HepG2 (cell line): ENCODE results near the gene ZNF644. TPM values are rescaled to one million over a fixed set of nuclear protein-coding genes. Genes with fewer than 3 reads are reported as not detected.

ENCODE experiments used
- GATAD1 ChIP-seq: IDR thresholded peaks from 2 replicates; pipeline ENCODE4 v1.6.1; 2016; ENCODE audit warnings: missing genetic modification reagents, missing compliant biosample characterization
- IKZF4 ChIP-seq: sonication (generic); formaldehyde crosslinking; IDR thresholded peaks from 2 replicates; pipeline ENCODE4 v1.5.1; 2020; ENCODE audit warnings: borderline replicate concordance, mild to moderate bottlenecking, low read depth, missing genetic modification reagents; ENCODE audit errors: not compliant biosample characterization
- NAIF1 ChIP-seq: sonication (generic); formaldehyde crosslinking; IDR thresholded peaks from 2 replicates; pipeline ENCODE4 v1.5.0; 2020; ENCODE audit warnings: mild to moderate bottlenecking, missing genetic modification reagents, borderline replicate concordance
- NFIC ChIP-seq: IDR thresholded peaks from 2 replicates; pipeline ENCODE4 v1.6.1; 2012; ENCODE audit warnings: mild to moderate bottlenecking, low read length, inconsistent platforms
- POLR2A ChIP-seq, 2 experiments: IDR thresholded peaks; 2 replicates each; pipeline ENCODE4 v1.6.1; 2011; ENCODE audit warnings: low read depth in 2 of 2, low read length in 2 of 2, mild to moderate bottlenecking in 1 of 2, moderate library complexity in 1 of 2; ENCODE audit not compliant: insufficient read depth in 1 of 2
- RBFOX2 ChIP-seq: fragments of 200-400 bp; formaldehyde crosslinking; IDR thresholded peaks from 2 replicates; pipeline ENCODE4 v1.6.1; 2017; ENCODE audit warnings: low read depth, mild to moderate bottlenecking, low read length
- RCOR2 ChIP-seq: IDR thresholded peaks from 2 replicates; pipeline ENCODE4 v1.6.1; 2016; ENCODE audit warnings: missing biosample characterization, missing genetic modification reagents
- SIX4 ChIP-seq: sonication (generic); formaldehyde crosslinking; IDR thresholded peaks from 2 replicates; pipeline ENCODE4 v1.4.0; 2020; ENCODE audit warnings: missing genetic modification reagents
- SRSF1 ChIP-seq: fragments of 200-400 bp; formaldehyde crosslinking; optimal IDR thresholded peaks from 2 replicates; pipeline ENCODE3; 2017; ENCODE audit warnings: mild to moderate bottlenecking, low read depth, low read length, moderate library complexity
- TCF7L2 ChIP-seq: IDR thresholded peaks from 2 replicates; pipeline ENCODE4 v1.6.1; 2011; ENCODE audit warnings: mild to moderate bottlenecking, low read depth, low read length, moderate library complexity
- ZNF292 ChIP-seq: sonication (generic); formaldehyde crosslinking; IDR thresholded peaks from 2 replicates; pipeline ENCODE4 v1.8.1; 2022; ENCODE audit warnings: mild to moderate bottlenecking, low read depth, missing genetic modification reagents, borderline replicate concordance
- ZNF382 ChIP-seq: sonication (generic); formaldehyde crosslinking; IDR thresholded peaks from 2 replicates; pipeline ENCODE4 v1.5.0; 2020; ENCODE audit warnings: missing genetic modification reagents, mild to moderate bottlenecking, borderline replicate concordance
- ZNF484 ChIP-seq: sonication (generic); formaldehyde crosslinking; IDR thresholded peaks from 2 replicates; pipeline ENCODE4 v1.5.1; 2020; ENCODE audit warnings: mild to moderate bottlenecking, low read depth, missing genetic modification reagents, borderline replicate concordance
- ZNF713 ChIP-seq: sonication (generic); formaldehyde crosslinking; IDR thresholded peaks from 2 replicates; pipeline ENCODE4 v1.4.0; 2020; ENCODE audit warnings: mild to moderate bottlenecking, missing genetic modification reagents
- ZSCAN22 ChIP-seq: sonication (generic); formaldehyde crosslinking; IDR thresholded peaks from 2 replicates; pipeline ENCODE4 v1.4.0; 2020; ENCODE audit warnings: mild to moderate bottlenecking, missing genetic modification reagents
- ZSCAN30 ChIP-seq: sonication (generic); formaldehyde crosslinking; IDR thresholded peaks from 2 replicates; pipeline ENCODE4 v1.5.0; 2020; ENCODE audit warnings: mild to moderate bottlenecking, missing genetic modification reagents
- polyA plus RNA-seq, 8 experiments: library from polyadenylated mRNA; depleted of rRNA in 3 of 8; stranded (reverse) in 7 of 8; unstranded in 1 of 8; fragments of >200 nt; fragmentation: Illumina TruSeq in 4 of 8; extraction: Trizol in 4 of 8; gene quantifications; 2 replicates each; pipeline versions ENCODE4 v1.2.1 to v1.2.3, GENCODE V29; 2011 to 2016; ENCODE audit warnings: low read depth in 4 of 8, missing spikeins in 1 of 8, mixed read lengths in 1 of 8; ENCODE audit not compliant: insufficient read depth in 1 of 8
- total RNA-seq, 5 experiments: library from RNA; depleted of rRNA; stranded (reverse); fragments of >200 nt; fragmentation: Illumina TruSeq; extraction: Trizol; gene quantifications; 2 replicates each; pipeline ENCODE4 v1.2.3, GENCODE V29; 2016; ENCODE audit warnings: low read depth in 1 of 5
- TF ChIP-seq, protein P1 (sequence below): sonication (generic); formaldehyde crosslinking; IDR thresholded peaks from 2 replicates; pipeline ENCODE4 v1.4.0; 2020; ENCODE audit warnings: missing genetic modification reagents
- TF ChIP-seq, protein P2 (sequence below): sonication (generic); formaldehyde crosslinking; IDR thresholded peaks from 2 replicates; pipeline ENCODE4 v1.4.0; 2020; ENCODE audit warnings: missing genetic modification reagents
- TF ChIP-seq, protein P3 (sequence below): sonication (generic); formaldehyde crosslinking; IDR thresholded peaks from 2 replicates; pipeline ENCODE4 v1.8.1; 2023; ENCODE audit warnings: mild to moderate bottlenecking, missing genetic modification reagents
- TF ChIP-seq, protein P4 (sequence below): sonication (generic); formaldehyde crosslinking; IDR thresholded peaks from 2 replicates; pipeline ENCODE4; 2020; ENCODE audit warnings: missing genetic modification reagents, mild to moderate bottlenecking, borderline replicate concordance

Gene ZNF644
- total and polyA plus RNA-seq, 2 of the 13 experiments (the other 11 are each of a cell fraction or from before 2014, with no cell fraction given): 17.7 to 51.7 TPM

DNA sequence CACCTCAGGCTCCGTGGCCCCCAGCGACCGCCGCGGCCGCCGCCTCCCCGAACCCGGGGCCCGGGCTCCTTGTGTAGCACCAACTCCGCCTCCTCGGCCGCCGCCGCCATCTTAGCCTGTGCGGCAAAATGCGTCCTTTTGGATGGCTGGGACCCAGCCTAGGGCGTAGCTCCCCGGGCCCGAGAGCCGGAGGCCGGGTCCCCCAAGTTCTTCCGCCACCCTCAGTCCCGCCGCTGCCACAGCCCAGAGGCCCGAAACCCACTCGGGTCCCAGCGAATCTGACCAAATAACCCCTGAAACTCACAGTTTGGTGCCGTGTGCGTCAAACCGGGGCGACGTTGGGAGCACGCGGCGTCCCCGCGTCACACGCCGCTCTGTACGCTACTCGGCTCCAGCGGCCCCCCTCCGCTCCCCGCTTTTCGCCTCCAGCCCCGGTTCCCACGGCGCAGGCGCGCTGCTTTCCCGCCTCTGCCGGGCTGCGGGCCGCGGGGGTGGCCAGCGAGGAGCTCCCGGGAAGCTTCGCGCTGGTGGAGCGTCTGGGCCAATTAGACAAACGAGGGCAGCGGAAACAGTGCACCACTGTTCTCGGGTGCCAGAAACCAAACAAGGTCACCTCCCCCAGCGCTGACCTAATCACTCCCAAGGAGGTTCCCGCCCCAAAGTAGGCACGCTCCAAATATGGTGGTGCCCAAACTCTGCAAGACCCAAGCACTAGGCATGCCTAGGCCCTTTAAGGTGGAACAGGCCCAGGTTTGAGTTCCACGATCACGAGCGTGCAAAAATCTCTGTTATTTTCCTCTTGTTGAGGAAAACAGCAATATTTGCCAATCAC, at the start of gene ZNF644 (continued):
- TF ChIP-seq, protein P1, sequence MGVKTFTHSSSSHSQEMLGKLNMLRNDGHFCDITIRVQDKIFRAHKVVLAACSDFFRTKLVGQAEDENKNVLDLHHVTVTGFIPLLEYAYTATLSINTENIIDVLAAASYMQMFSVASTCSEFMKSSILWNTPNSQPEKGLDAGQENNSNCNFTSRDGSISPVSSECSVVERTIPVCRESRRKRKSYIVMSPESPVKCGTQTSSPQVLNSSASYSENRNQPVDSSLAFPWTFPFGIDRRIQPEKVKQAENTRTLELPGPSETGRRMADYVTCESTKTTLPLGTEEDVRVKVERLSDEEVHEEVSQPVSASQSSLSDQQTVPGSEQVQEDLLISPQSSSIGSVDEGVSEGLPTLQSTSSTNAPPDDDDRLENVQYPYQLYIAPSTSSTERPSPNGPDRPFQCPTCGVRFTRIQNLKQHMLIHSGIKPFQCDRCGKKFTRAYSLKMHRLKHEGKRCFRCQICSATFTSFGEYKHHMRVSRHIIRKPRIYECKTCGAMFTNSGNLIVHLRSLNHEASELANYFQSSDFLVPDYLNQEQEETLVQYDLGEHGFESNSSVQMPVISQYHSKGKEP (CRISPR knock-in tag): no peak
- peak; percentile 96 for TF ChIP-seq RBFOX2
- TF ChIP-seq, protein P2, sequence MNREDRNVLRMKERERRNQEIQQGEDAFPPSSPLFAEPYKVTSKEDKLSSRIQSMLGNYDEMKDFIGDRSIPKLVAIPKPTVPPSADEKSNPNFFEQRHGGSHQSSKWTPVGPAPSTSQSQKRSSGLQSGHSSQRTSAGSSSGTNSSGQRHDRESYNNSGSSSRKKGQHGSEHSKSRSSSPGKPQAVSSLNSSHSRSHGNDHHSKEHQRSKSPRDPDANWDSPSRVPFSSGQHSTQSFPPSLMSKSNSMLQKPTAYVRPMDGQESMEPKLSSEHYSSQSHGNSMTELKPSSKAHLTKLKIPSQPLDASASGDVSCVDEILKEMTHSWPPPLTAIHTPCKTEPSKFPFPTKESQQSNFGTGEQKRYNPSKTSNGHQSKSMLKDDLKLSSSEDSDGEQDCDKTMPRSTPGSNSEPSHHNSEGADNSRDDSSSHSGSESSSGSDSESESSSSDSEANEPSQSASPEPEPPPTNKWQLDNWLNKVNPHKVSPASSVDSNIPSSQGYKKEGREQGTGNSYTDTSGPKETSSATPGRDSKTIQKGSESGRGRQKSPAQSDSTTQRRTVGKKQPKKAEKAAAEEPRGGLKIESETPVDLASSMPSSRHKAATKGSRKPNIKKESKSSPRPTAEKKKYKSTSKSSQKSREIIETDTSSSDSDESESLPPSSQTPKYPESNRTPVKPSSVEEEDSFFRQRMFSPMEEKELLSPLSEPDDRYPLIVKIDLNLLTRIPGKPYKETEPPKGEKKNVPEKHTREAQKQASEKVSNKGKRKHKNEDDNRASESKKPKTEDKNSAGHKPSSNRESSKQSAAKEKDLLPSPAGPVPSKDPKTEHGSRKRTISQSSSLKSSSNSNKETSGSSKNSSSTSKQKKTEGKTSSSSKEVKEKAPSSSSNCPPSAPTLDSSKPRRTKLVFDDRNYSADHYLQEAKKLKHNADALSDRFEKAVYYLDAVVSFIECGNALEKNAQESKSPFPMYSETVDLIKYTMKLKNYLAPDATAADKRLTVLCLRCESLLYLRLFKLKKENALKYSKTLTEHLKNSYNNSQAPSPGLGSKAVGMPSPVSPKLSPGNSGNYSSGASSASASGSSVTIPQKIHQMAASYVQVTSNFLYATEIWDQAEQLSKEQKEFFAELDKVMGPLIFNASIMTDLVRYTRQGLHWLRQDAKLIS (CRISPR knock-in tag): 0 out of 2 replicates have a peak, but pooled peaks have one; percentile 49
- TF ChIP-seq NFIC: no peak
- no peak for TF ChIP-seq ZSCAN22 (CRISPR knock-in tag)
- TF ChIP-seq TCF7L2: no peak
- TF ChIP-seq, protein P3, sequence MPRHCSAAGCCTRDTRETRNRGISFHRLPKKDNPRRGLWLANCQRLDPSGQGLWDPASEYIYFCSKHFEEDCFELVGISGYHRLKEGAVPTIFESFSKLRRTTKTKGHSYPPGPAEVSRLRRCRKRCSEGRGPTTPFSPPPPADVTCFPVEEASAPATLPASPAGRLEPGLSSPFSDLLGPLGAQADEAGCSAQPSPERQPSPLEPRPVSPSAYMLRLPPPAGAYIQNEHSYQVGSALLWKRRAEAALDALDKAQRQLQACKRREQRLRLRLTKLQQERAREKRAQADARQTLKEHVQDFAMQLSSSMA (CRISPR knock-in tag): peak; percentile 71; the same call in 1 of the 2 replicates
- TF ChIP-seq GATAD1 (CRISPR knock-in tag): peak; percentile 40; the same call in 1 of the 2 replicates
- no peak for TF ChIP-seq NAIF1 (CRISPR knock-in tag)
- TF ChIP-seq SIX4 (CRISPR knock-in tag): peak; percentile 29; the same call in 1 of the 2 replicates
- TF ChIP-seq ZSCAN30 (CRISPR knock-in tag): no peak
- TF ChIP-seq, protein P4, sequence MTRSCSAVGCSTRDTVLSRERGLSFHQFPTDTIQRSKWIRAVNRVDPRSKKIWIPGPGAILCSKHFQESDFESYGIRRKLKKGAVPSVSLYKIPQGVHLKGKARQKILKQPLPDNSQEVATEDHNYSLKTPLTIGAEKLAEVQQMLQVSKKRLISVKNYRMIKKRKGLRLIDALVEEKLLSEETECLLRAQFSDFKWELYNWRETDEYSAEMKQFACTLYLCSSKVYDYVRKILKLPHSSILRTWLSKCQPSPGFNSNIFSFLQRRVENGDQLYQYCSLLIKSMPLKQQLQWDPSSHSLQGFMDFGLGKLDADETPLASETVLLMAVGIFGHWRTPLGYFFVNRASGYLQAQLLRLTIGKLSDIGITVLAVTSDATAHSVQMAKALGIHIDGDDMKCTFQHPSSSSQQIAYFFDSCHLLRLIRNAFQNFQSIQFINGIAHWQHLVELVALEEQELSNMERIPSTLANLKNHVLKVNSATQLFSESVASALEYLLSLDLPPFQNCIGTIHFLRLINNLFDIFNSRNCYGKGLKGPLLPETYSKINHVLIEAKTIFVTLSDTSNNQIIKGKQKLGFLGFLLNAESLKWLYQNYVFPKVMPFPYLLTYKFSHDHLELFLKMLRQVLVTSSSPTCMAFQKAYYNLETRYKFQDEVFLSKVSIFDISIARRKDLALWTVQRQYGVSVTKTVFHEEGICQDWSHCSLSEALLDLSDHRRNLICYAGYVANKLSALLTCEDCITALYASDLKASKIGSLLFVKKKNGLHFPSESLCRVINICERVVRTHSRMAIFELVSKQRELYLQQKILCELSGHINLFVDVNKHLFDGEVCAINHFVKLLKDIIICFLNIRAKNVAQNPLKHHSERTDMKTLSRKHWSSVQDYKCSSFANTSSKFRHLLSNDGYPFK (CRISPR knock-in tag): peak; percentile 99
- TF ChIP-seq ZNF713: 0 out of 2 replicates have a peak, but pooled peaks have one; percentile 80
- no peak; the same call in 1 of the 2 replicates for TF ChIP-seq ZNF292 (CRISPR knock-in tag)
- peak; percentile 74; the same call in 1 of the 2 replicates for TF ChIP-seq RCOR2
- TF ChIP-seq IKZF4 (CRISPR knock-in tag): peak; percentile 84
- no peak for TF ChIP-seq ZNF484 (CRISPR knock-in tag)
- TF ChIP-seq SRSF1: no peak
- peak; percentile 65 to 83; a peak in 3 of 4 replicates for TF ChIP-seq POLR2A (IDR thresholded peaks at IDR 0.05; ENCODE audit: insufficient read depth in 1 of 2, low read depth in 2 of 2, low read length in 2 of 2)
- no peak for TF ChIP-seq ZNF382 (CRISPR knock-in tag)
